HAP-1 (cell line): ENCODE data around the gene MCTS1.

ENCODE experiments used
- DNase-seq, 2 experiments: peaks; one replicate each; pipeline ENCODE4 v3.0.0-alpha.2; 2016 to 2020; ENCODE audit warnings: low spot score in 2 of 2
- H3K27me3 ChIP-seq: fragments of 250-450 bp; sonication (Bioruptor Pico); 2 replicates; pipeline ENCODE4 v1.5.1; 2020; ENCODE audit warnings: low read depth, mild to moderate bottlenecking, moderate library complexity
- H3K36me3 ChIP-seq: fragments of 250-450 bp; sonication (Bioruptor Pico); replicated peaks from 2 replicates; pipeline ENCODE4 v1.5.1; 2020; ENCODE audit warnings: mild to moderate bottlenecking
- H3K4me1 ChIP-seq: fragments of 250-450 bp; sonication (Bioruptor Pico); 2 replicates; pipeline ENCODE4 v1.5.1; 2020; ENCODE audit warnings: mild to moderate bottlenecking
- H3K4me3 ChIP-seq: fragments of 250-450 bp; sonication (Bioruptor Pico); 2 replicates; pipeline ENCODE4 v1.5.1; 2020; ENCODE audit warnings: mild to moderate bottlenecking, moderate library complexity
- H3K9me3 ChIP-seq: fragments of 250-450 bp; sonication (Bioruptor Pico); 2 replicates; pipeline ENCODE4 v1.5.1; 2020; ENCODE audit warnings: mild to moderate bottlenecking, moderate library complexity
- in situ Hi-C: fragments of 300-500 bp; cut with MboI; formaldehyde crosslinking; loops from 3 replicates; pipeline ENCODE4 v1.14.3; 2020; ENCODE audit warnings: low sequenced_read_pairs, inconsistent platforms, mixed read lengths

The MCTS1 gene

GRCh38 chrX:120653000-120653399, 49.1 kb downstream of the MCTS1 start:
- in situ Hi-C loops, result no loop called here
- Histone ChIP-seq H3K4me1 (no peaks in the 10 kb centered on the region), H3K9me3 (peaks cover 5% of the 10 kb centered on the region; the same call in 1 of the 2 replicates), H3K27me3 (no peaks in the 10 kb centered on the region), H3K36me3 (no peaks in the 10 kb centered on the region), H3K4me3 (no peak overlapping the region)
- peak; percentile 37 to 58 for DNase-seq

- Histone ChIP-seq H3K4me1 (peaks cover 8% of the 10 kb centered on the region), H3K9me3 (no peaks in the 10 kb centered on the region; the same call in 1 of the 2 replicates), H3K36me3 (no peaks in the 10 kb centered on the region), H3K4me3 (no peak overlapping the region), H3K27me3 (no peaks in the 10 kb centered on the region)
- in situ Hi-C loops, result no loop called here
- DNase-seq, result no peak
Observed at GRCh38 chrX:120660637-120661036, 56.7 kb downstream of the MCTS1 start.
